Heart right ventricle (tissue), 16 donors: ENCODE results near the gene GTF3A. TPM values are rescaled to one million over a fixed set of nuclear protein-coding genes. Genes with fewer than 3 reads are reported as not detected.
"Not testable (repeated sequence)": the region's sequence is repeated elsewhere in the genome, so short reads cannot be mapped to it uniquely, and the experiment has no call there.

Experiments
- ATAC-seq, 8 donors: fragments of 200-7000 bp; cut with Tn5 transposase; one replicate each; pipeline ENCODE4 v1.9.1; 2020; ENCODE audit warnings: mild to moderate bottlenecking in 8 of 8, moderate library complexity in 8 of 8, moderate number of reproducible peaks in 1 of 8
- DNase-seq, 2 donors: peaks; one replicate each; pipeline ENCODE4 v3.0.0-alpha.2; 2020
- H3K27ac ChIP-seq, 10 donors: fragments of 200-600 bp; sonication (generic) in 2 of 10; one replicate each; pipeline versions ENCODE4 v1.5.0 to v1.8.0; 2020 to 2022; ENCODE audit warnings: mild to moderate bottlenecking in 3 of 10
- H3K27me3 ChIP-seq, 7 donors: fragments of 200-600 bp; one replicate each; pipeline ENCODE4 v1.8.0; 2021 to 2022; ENCODE audit warnings: mild to moderate bottlenecking in 2 of 7
- H3K36me3 ChIP-seq, 9 donors: fragments of 200-600 bp; sonication (generic) in 1 of 9; one replicate each; pipeline versions ENCODE4 v1.5.0 to v1.8.0; 2020 to 2022; ENCODE audit warnings: mild to moderate bottlenecking in 2 of 9
- H3K4me1 ChIP-seq, 9 donors: fragments of 200-600 bp; sonication (generic) in 1 of 9; one replicate each; pipeline versions ENCODE4 v1.5.0 to v1.8.0; 2020 to 2022; ENCODE audit warnings: mild to moderate bottlenecking in 4 of 9
- H3K4me3 ChIP-seq, 10 donors: fragments of 200-600 bp; sonication (generic) in 2 of 10; one replicate each; pipeline versions ENCODE4 v1.5.0 to v1.8.0; 2020 to 2022; ENCODE audit warnings: mild to moderate bottlenecking in 7 of 10, moderate library complexity in 2 of 10
- H3K9me3 ChIP-seq, 11 donors: fragments of 200-600 bp in 10 of 11; sonication (generic) in 2 of 11; one replicate each; pipeline versions ENCODE4 v1.5.0 to v1.8.0; 2013 to 2022; ENCODE audit warnings: mild to moderate bottlenecking in 2 of 11, control low read depth in 1 of 11, moderate library complexity in 1 of 11
- CTCF ChIP-seq, 9 donors: fragments of 200-600 bp; sonication (generic) in 2 of 9; IDR thresholded peaks; one replicate each; pipeline versions ENCODE4 v1.5.0 to v1.8.0; 2021 to 2022; ENCODE audit warnings: antibody characterized with exemption in 9 of 9, mild to moderate bottlenecking in 5 of 9, moderate library complexity in 1 of 9
- WGBS, 2 donors: extraction: QIAGEN DNeasy Blood & Tissue Kit; methylation state at CpG; one replicate each; pipeline ENCODE4 v1.1.7; 2013; ENCODE audit warnings: inconsistent platforms in 1 of 2; 5-methylcytosine and 5-hydroxymethylcytosine counted together
- intact Hi-C, 10 donors: fragments of 100-400 bp; cut with DNase I; formaldehyde crosslinking; loops; one replicate each; pipeline versions ENCODE4 v1.11.1 to v1.14.2; 2022
- polyA plus RNA-seq, 2 donors: library from polyadenylated mRNA; stranded (reverse); fragments of 200-250 nt; gene quantifications; one replicate each; pipeline ENCODE4 v1.2.3, GENCODE V29; 2013
- total RNA-seq, 10 donors: library from RNA; stranded (reverse); fragmentation: NEBNext Ultra II Directional in 3 of 10; extraction: Animal tissue kit (Norgen Biotek cat#: 25700) in 3 of 10; gene quantifications; one replicate each; pipeline versions ENCODE4 v1.2.1 to v1.2.4, GENCODE V29; 2021 to 2023
- donor health status: Arrhythmogenic right ventricular cardiomyopathy.
- donor health status: ischemic (EF 13 %, LVEDD 7.1; RV severe dilation, severe dysfunction).
- donor health status: healthy with polysubstance abuse.
- donor health status: DM: no; HTN: yes; CAD: no.
- donor health status: DM: no; HTN: no; CAD: no.
- donor health status: ischemic (EF 25% LVEDD 6.9; RV normal size, moderate dysfunction).
- donor health status: ischemic (EF 25% LVEDD 5.7; RV mildly dilated, moderate dysfunction).
- donor health status: healthy.
- donor health status: DM: yes; HTN: yes; CAD: no.
- donor health status: Ischemic cardiomyopathy.
- donor health status: ischemic (EF 35%, LVEDD 5.7; RV mildly dilated, moderate dysfunction).
- donor health status: nonischemic (EF 11% LVEDD 7.7; RV severe dilation, severe dysfunction).
- donor health status: DM: yes; HTN: yes; CAD: no.
- donor health status: PGD.
- donor health status: ischemic (EF 29% LVEDD 5.4; RV normal size, mild dysfunction).
- donor health status: nonischemic (EF 23%, LVEDD 6.1; RV moderate dilation, normal function).

The GTF3A gene
- total and polyA plus RNA-seq, 12 donors: 137 to 848 (median 175) TPM

DNA sequence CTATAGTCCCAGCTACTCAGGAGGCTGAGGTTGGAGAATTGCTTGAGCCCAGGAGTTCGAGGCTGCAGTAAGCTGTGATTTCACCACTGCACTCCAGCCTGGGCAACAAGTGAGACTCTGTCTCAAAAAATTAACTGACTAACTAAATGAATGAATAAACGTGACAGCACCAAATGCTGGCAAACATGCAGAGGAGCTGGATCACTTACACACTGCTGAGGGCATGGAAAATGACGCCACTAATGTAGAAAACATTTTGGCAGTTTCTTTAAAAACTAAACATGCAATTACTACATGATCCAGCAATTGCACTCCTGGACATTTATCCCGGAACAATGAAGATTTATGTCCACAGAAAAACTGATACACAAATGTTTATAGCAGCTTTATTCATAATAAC lies 31.3 kb upstream of the GTF3A start:
- Histone ChIP-seq H3K4me1 (no peaks in the 10 kb centered on the region), H3K36me3 (no peaks in the 10 kb centered on the region)

DNA sequence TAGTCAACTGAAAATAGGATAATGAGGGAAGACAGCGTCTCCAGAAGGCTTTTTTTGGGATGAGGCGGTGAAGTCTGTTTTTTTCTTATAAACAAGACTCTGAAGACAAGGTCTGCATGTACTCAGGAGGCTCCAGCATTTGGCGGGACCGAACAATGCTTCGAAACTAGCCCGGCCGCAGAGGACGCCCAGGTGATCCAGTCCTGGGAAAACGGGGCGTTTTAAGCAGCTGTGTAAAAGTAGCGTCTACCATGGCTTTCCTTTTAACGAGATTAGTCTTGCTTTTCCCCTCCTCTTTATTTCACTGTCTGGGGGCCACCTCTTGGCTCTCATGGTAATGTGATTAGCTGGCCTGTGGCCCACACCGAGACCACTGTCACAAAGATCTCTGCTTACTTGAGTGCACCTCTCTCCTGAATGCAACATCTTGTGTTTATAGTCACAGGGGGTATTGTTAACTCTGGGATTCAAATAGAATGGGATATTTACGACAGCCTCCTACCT lies 29.4 kb upstream of the GTF3A start:
- Histone ChIP-seq H3K4me1 (no peaks in the 10 kb centered on the region), H3K36me3 (no peaks in the 10 kb centered on the region), H3K27ac (no peak overlapping the region), H3K9me3 (no peaks in the 10 kb centered on the region), H3K4me3 (no peak overlapping the region), H3K27me3 (peaks cover 0 to 28% (median 3%) of the 10 kb centered on the region in 7 donors)
- ATAC-seq (no peak), DNase-seq (no peak)
- no peak for TF ChIP-seq CTCF (IDR thresholded peaks at IDR 0.05)
- intact Hi-C loops: no loop called here
- 79 to 85% methylated on average over 14 of the region's 14 CpGs for WGBS, 2 donors

More for the DNA sequence above, 31.3 kb upstream of the GTF3A start:
- intact Hi-C loops: no loop called here
- H3K27ac ChIP-seq: no peak overlapping the region
- WGBS, 2 donors: 70 to 79% methylated on average over 4 of the region's 4 CpGs
- ATAC-seq (no peak), DNase-seq (no peak)
- TF ChIP-seq CTCF (IDR thresholded peaks at IDR 0.05): no peak
- no peak overlapping the region for H3K4me3 ChIP-seq
- no peaks in the 10 kb centered on the region for H3K9me3 ChIP-seq
- H3K27me3 ChIP-seq: peaks cover 0 to 28% (median 3%) of the 10 kb centered on the region in 7 donors

- H3K4me3 ChIP-seq: no peak overlapping the region
- TF ChIP-seq CTCF (IDR thresholded peaks at IDR 0.05): no peak
- no peaks in the 10 kb centered on the region for H3K9me3 ChIP-seq
- DNase-seq: no peak
- 89 to 91% methylated on average over 7 of the region's 7 CpGs for WGBS, 2 donors
- H3K27me3 ChIP-seq: peaks cover 0 to 28% (median 3%) of the 10 kb centered on the region in 7 donors
- H3K4me1 ChIP-seq: peaks cover 0 to 7% (median 0%) of the 10 kb centered on the region in 9 donors
- intact Hi-C loops: no loop called here
- H3K36me3 ChIP-seq: no peaks in the 10 kb centered on the region
- no peak overlapping the region for H3K27ac ChIP-seq
- no peak for ATAC-seq
Measured at GRCh38 chr13:27396252-27396846, 28.1 kb upstream of the GTF3A start.

GRCh38 chr13:27398360-27398759 lies 26.1 kb upstream of the GTF3A start:
- intact Hi-C loops: no loop called here
- Histone ChIP-seq H3K27me3 (peaks cover 0 to 28% (median 3%) of the 10 kb centered on the region in 7 donors), H3K4me1 (peaks cover 0 to 17% (median 6%) of the 10 kb centered on the region in 9 donors), H3K9me3 (no peaks in the 10 kb centered on the region), H3K36me3 (no peaks in the 10 kb centered on the region), H3K4me3 (no peak overlapping the region), H3K27ac (no peak overlapping the region)
- 65 to 69% methylated on average over 4 of the region's 4 CpGs for WGBS, 2 donors
- ATAC-seq (no peak), DNase-seq (no peak)
- no peak for TF ChIP-seq CTCF (IDR thresholded peaks at IDR 0.05)

GRCh38 chr13:27400405-27400804 lies 24.0 kb upstream of the GTF3A start:
- ATAC-seq, DNase-seq, H3K36me3 ChIP-seq, H3K9me3 ChIP-seq, H3K27ac ChIP-seq, H3K4me3 ChIP-seq: not testable (repeated sequence)
- peaks cover 0 to 21% (median 13%) of the 10 kb centered on the region in 9 donors for H3K4me1 ChIP-seq
- 80 to 97% methylated on average over 6 of the region's 6 CpGs for WGBS, 2 donors
- intact Hi-C loops: loop anchor here in 1 of 10 donors (10.0 kb wide), 1 partner anchor 134 kb away; no protein-coding TSS in a partner anchor
- H3K27me3 ChIP-seq: peaks cover 0 to 22% (median 3%) of the 10 kb centered on the region in 7 donors
